GM21717 (cell line): ENCODE measurements around the gene B4GALNT4.
"Not testable (repeated sequence)": the region's sequence is repeated elsewhere in the genome, so short reads cannot be mapped to it uniquely, and the experiment has no call there.

Experiments used
- ATAC-seq: cut with Tn5 transposase; IDR thresholded peaks from one replicate; pipeline ENCODE4 v1.9.1; 2021; ENCODE audit warnings: mild to moderate bottlenecking, moderate library complexity; ENCODE audit not compliant: unreplicated experiment

The B4GALNT4 gene

DNA sequence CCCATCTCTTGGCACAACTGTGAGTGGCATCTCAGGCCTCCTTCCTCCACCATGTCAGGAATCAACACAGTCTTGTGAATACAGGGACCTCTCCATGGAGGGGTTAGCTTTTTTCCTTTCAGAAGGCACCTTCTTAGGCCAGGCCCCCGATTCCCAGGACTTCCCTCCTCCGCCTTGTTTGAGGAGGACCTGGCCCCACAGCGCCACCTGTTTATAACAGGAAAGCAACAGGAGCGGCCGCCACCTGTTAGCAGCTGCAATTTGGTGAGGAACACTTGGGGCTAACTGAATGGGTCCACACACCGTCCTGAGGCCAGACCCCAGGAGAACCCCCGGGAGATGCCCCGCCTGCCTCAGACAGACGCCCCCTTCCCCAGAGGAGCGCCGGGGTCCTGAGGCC is 20.9 kb downstream of the B4GALNT4 start:
- no peak for ATAC-seq

DNA sequence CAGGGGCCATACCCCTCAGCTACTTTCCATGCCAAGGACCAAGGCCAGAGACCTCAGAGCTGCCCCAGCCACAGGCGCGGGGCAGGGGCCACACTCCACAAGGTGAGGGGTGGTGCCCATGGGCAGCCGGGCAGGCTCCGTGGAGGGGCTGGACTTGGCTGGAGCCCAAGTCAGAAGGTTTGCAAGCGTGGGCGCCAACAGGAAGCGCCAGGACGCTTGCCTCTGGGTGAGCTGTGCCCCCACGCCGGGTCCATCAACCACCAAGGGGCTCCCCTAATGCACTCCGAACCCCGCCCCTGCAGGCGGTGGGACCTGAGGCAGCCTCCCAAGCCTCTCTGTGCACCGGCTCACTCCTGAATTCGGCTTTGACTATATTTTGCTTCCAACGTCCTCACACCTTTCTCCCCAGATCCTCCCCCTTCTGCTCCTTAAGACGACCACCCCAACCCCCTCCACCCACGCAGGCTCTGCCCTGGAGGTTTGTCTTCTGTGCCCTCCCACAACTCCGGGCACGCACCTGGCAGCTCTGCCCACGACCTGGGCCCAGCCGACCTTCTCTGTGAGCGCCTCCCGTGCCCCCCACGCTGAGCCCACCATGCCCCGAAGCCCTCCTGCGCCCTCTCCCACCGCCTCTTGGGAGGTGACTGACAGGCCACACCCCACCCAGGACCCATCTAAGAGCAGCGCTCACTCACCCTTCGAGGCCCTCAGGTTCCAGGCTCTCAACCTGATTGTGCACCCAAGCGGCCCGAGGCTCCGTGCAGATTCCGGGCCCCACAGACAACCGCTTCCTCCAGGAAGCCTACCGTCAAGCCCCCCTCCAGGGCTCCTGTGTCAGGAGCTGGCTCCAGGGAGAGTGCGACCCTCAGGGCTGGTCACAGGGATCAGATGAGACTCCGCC is 22.1 kb downstream of the B4GALNT4 start:
- ATAC-seq = no peak

DNA sequence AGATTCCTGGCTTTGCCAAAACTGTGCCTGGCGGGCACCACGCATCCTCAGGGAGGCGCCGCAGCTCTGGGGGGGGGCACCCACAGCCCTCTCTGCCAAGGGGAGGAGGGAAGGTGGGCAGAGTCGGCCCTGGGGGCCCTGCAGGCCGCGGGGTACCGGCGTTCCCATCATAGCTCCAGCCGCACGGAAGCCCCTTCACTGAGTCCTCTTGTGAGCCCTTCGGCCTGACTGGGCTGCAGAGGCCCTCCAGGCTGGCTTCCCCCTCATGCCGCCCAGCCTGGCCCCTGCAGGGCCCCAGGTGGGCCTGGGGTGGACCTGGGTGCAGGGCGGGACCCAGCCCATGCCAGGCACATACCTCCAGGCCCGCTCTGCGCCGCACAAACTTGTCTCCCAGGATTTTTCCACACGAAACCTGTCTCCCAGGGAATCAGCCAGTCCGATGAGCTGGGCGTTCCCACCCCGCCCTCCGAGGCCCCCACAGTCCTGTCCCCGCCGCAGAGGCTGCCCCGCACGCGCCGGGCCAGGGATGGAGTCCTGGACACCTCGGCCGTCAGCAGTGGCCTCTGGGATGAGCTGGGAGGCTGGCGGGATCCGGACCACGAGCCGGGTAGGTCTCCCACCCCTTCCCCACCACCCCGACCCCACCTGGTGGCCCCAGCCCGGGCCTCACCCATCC is 22.9 kb downstream of the B4GALNT4 start:
- ATAC-seq = no peak

DNA sequence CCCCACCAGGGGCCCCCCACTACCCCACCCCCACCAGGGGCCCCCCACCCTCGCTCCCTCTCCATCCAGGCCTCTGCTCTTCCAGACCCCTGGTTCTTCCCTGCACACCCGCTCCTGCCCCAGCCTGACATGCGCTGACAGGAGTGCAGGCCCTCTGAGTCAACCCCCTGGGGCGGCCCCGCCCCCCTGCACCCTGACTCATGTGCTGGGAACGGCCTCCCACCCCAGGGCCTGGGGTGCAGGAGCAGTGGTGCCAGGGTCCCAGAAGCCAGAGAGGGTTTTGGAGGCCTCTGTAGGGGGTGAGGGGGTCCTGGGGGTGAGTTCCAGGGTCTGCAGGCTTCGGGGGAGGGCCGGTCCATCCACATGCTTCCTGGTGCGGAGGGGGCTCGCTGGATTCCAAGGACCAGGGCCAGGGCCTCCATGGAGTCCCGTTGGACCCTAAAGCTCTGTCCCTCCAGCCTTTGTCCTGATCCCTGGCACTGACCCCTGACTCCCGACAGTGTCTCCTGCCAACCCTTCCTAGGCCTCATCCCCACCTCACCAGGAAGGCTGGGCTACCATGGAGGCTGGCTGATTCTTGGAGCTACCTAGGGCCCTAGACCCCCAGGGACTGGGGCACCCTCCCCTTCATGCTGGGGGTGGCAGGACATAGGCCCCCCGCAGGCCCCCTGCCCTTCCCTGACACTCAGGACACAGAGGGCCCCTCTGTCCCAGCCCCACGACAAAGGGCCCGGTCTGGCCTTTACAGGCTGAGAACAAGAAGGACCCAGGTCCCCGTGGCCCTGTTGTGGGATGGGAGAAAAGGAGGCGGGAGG is 24.1 kb downstream of the B4GALNT4 start:
- no peak for ATAC-seq

DNA sequence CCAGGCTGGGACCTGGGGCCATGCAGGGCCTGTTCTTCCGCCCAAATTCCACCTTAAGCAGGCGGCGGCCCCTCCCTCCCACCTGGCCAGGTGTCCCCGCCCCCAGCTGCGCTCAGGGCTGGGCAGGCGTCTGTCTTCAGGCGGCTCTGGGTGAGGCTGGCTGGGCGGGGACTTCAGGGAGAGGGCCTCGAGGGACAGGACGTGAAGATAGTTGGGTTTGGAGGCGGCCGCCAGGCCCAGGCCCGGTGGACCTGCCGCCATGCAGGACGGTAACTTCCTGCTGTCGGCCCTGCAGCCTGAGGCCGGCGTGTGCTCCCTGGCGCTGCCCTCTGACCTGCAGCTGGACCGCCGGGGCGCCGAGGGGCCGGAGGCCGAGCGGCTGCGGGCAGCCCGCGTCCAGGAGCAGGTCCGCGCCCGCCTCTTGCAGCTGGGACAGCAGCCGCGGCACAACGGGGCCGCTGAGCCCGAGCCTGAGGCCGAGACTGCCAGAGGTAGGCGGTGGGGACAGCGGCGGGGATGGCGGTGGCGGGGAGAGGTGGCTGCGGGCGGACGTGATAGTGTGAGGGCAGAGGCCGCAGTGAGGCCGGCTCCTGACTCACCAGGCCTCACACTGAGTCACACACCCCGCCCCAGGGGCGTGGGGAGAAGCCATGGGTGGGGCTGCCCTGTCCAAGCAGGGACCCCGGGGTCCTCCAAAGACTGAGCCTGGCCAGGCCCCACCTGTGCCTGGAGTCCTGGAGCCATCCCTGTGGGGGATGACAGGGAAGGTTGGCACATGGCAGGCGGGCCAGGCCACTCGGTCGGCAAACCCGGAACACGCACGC is 24.9 kb downstream of the B4GALNT4 start, which contains the start of gene PKP3:
Gene PKP3 (plus strand): TSS at position 176 of the 824 bp plus-strand sequence. CDS start 84 bp downstream, at position 260.
- no peak for ATAC-seq

DNA sequence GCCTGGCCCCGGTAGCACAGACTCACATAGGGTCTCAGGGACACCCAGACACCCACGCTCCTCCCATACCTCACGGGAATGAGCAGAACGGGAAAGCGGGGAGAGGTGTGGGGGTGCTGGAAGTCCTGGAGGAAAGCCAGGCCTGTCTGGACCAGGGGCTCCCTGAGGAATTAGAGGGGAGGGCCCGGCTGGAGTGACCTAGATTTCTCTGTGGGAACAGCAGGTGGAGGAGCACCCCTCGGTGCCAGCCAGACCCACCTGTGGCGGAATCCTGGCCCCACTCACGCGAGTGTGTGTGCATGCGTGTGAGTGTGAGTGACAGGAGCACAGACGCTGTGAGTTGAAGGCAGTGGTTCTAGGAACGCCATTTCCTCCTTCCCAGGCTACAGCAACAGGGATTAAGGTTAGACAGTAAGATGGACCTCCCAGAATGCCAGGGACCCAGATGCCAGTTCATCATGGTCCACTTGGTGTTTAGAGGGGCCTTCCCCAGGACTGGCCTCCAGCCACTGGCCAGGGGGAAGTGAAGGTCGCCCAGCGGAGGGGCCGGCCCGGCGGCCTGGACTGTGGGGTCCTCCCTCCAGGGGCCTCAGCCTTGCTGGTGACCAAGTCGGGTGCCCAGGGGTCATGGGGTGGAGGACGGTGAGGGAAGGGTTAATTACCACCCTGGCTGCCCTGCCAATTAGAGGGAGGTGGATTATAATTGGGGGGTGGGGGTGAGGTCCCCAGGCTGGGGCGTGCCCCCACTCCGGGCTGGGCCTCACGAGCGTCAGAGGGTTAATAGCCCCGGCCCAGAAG is 25.8 kb downstream of the B4GALNT4 start:
- no peak for ATAC-seq

DNA sequence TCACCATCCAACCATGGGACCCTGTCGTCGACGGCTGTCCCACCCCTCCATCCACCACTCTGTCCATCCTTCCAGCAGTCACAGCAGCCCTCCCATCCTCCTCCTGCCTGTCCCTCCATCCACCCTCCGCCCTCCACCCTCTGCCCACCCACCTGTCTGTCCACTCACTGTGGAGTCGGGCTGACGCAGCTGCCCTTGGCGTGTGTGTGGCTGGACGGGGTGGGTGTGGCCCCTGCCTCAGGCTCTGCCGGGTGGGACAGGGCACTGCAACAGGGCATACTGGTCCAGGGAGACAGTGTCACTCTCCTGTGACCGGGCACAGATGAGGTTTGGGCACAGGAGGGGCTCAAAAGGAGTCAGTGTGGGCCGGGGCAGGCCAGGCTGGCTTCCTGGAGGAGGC is 26.6 kb downstream of the B4GALNT4 start:
- no peak for ATAC-seq

DNA sequence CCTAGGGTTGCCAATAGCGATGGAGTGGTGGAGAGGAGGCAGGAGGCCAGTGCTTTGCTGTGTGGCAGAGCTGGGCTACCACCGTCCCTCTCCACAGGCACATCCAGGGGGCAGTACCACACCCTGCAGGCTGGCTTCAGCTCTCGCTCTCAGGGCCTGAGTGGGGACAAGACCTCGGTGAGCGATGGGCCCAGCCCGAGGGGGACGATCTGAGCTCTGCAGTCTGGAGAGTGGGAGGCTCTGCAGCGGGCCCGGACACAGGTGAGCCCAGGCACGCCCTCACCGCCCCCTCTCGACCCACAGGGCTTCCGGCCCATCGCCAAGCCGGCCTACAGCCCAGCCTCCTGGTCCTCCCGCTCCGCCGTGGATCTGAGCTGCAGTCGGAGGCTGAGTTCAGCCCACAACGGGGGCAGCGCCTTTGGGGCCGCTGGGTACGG is 27.2 kb downstream of the B4GALNT4 start:
- ATAC-seq = no peak

DNA sequence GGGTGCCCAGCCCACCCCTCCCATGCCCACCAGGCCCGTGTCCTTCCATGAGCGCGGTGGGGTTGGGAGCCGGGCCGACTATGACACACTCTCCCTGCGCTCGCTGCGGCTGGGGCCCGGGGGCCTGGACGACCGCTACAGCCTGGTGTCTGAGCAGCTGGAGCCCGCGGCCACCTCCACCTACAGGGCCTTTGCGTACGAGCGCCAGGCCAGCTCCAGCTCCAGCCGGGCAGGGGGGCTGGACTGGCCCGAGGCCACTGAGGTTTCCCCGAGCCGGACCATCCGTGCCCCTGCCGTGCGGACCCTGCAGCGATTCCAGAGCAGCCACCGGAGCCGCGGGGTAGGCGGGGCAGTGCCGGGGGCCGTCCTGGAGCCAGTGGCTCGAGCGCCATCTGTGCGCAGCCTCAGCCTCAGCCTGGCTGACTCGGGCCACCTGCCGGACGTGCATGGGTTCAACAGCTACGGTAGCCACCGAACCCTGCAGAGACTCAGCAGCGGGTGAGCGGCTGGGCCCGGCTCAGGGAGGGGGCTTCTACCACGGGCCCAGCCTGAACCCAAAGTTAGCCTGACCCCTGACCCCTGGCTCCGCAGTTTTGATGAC is 27.7 kb downstream of the B4GALNT4 start:
- ATAC-seq = no peak

DNA sequence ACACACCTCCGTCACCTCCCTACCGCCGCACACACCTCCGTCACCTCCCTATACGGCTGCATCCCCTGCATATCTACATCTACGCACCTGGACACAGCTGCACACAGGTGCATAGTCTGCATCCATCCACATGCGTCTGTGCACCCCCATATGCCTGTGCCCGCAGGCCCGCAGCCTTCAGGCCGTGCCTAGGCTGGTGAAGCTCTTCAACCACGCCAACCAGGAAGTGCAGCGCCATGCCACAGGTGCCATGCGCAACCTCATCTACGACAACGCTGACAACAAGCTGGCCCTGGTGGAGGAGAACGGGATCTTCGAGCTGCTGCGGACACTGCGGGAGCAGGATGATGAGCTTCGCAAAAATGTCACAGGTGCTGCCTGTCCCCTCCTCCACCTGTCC is 29.5 kb downstream of the B4GALNT4 start:
- ATAC-seq = no peak

DNA sequence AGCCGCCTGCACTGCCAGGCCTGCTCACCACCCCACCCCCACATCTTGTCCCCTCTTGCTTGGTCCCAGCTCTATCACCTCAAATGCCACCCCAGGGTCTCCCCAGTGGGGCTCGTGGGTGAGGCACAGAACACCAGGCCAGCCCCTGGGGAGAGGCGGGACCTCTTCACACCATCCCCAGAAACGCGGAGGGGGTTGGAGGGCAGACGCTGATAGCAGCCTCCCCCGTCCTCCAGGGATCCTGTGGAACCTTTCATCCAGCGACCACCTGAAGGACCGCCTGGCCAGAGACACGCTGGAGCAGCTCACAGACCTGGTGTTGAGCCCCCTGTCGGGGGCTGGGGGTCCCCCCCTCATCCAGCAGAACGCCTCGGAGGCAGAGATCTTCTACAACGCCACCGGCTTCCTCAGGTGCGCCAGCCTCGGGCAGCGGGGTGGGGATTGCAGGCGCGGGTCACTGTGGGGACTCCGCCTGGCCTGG is 30.5 kb downstream of the B4GALNT4 start:
- ATAC-seq = no peak

DNA sequence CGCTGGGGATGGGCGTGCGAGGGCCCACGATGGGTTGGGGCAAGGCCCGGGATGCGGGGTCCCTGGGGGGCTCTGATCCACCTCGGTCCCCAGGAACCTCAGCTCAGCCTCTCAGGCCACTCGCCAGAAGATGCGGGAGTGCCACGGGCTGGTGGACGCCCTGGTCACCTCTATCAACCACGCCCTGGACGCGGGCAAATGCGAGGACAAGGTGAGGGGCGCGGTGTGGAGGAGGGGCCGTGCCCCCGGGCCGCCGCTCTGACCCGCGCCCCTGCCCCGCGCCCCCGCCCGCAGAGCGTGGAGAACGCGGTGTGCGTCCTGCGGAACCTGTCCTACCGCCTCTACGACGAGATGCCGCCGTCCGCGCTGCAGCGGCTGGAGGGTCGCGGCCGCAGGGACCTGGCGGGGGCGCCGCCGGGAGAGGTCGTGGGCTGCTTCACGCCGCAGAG is 31.0 kb downstream of the B4GALNT4 start:
- ATAC-seq = no peak

DNA sequence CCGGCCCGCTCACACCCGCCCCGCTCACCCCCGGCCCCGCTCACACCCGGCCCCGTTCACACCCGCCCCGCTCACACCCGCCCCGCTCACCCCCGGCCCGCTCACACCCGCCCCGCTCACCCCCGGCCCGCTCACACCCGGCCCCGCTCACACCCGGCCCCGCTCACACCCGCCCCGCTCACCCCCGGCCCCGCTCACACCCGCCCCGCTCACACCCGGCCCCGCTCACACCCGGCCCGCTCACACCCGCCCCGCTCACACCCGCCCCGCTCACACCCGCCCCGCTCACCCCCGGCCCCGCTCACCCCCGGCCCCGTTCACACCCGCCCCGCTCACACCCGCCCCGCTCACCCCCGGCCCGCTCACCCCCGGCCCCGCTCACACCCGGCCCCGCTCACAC is 31.9 kb downstream of the B4GALNT4 start:
- not testable (repeated sequence) for ATAC-seq

DNA sequence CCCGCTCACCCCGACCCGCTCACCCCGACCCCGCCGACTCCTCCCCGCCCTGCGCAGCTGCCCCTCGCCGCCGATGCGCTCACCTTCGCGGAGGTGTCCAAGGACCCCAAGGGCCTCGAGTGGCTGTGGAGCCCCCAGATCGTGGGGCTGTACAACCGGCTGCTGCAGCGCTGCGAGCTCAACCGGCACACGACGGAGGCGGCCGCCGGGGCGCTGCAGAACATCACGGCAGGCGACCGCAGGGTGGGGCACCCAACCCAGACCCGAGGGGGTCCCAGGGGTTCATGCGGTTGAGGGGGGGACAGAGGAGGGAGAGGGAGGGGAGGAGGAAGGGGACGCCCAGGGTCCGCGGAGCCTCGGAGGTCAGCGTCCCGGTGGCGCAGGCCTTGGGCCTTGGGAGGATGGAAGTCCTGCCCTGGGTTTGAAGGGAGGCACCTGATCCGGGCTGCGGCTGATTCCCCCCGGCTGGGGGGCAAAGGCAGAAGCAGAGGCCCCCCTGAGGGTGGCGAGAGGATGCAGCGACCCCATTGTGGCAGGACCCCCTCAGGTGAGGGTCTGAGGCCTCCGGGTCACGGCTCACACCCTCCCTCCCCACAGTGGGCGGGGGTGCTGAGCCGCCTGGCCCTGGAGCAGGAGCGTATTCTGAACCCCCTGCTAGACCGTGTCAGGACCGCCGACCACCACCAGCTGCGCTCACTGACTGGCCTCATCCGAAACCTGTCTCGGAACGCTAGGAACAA is 33.9 kb downstream of the B4GALNT4 start:
- no peak for ATAC-seq

DNA sequence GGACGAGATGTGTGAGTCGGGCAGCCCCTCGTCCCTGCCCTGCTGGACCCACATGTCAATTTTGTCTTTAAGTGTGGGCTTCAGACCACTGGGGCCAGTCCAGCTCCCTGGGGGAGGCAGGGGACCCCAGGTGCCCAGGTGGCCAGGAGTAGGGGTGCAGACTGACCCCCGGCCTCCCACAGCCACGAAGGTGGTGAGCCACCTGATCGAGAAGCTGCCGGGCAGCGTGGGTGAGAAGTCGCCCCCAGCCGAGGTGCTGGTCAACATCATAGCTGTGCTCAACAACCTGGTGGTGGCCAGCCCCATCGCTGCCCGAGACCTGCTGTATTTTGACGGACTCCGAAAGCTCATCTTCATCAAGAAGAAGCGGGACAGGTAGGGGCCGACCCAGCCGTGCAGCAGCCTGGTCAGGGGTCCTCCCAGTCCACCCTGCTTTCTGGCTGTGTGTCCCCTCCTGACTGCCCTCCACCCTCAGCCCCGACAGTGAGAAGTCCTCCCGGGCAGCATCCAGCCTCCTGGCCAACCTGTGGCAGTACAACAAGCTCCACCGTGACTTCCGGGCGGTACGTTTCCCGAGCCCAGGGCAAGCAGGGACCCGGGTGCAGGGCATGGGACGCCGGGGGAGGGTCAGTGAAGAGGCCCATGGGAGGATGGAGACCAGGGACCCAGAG is 34.6 kb downstream of the B4GALNT4 start:
- no peak for ATAC-seq

DNA sequence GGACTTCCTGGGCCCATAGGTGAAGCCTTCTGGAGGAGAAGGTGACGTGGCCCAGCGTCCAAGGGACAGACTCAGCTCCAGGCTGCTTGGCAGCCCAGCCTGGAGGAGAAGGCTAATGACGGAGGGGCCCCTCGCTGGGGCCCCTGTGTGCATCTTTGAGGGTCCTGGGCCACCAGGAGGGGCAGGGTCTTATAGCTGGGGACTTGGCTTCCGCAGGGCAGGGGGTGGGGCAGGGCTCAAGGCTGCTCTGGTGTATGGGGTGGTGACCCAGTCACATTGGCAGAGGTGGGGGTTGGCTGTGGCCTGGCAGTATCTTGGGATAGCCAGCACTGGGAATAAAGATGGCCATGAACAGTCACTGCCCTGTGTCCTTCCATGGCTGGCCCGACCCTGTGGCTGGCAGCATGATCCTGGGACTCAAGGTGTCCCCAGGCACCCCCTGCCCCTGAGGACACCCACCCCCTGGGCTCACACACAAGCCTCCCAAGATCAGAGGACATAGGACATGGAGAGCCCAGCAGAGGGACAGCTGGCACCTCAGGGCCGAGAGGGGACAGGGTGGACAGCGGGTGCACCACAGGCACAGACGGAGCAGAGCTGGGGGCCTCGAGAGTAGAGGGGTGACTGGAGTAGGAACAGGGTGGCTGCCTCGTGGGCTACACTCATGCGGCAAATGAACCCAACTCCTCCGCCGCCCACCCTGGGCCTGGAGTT is 35.4 kb downstream of the B4GALNT4 start:
- no peak for ATAC-seq

DNA sequence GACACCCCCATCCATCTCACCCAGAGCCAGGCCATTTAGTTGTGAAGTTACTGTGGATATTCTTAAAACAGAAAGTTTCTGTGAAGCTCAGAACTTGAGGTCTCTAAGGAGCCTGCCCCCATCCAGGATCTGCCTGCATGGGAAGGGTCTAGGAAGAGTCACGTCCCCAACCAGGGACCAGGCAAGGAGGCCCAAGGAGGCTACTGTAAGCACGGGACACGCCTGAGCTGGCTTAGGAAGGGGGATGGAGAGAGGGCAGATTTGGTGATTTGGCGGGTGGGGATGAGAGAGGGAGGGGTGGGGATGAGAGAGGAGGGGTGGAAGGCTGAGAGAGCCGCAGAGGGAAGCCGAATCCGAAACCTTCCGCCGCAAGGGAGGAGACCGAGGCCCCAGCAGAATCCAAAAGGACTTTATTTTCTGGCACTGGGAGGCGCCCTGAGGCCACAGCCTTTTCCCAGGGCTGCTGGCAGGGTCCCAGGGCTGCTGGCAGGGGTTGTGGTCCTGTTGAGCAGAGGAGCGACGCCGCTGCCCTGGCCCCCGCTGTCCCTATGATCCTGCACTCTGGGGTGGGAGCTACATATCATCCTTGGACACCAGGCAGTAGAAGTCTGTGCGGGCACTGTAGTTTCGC is 36.1 kb downstream of the B4GALNT4 start:
- no peak for ATAC-seq
